Lung microvascular endothelial cell (primary cell): Measurements from ENCODE around the gene TBC1D10A. TPM values are rescaled to one million over a fixed set of nuclear protein-coding genes. Genes with fewer than 3 reads are reported as not detected.
A peak's percentile ranks its signal among the peaks of the same experiment; 100 is the strongest.

Experiments
- DNase-seq, 2 donors: peaks; one replicate each; pipeline versions ENCODE4 v3.0.0 to v3.0.0-alpha.2; 2010; ENCODE audit warnings: low read depth in 2 of 2
- total RNA-seq: library from RNA; depleted of rRNA; stranded (reverse); fragments of >200 nt; gene quantifications from 2 replicates; pipeline ENCODE4 v1.2.1, GENCODE V29; 2014

Gene TBC1D10A
- total RNA-seq, 1 donor from 2014 or later = 8.9 TPM

DNA sequence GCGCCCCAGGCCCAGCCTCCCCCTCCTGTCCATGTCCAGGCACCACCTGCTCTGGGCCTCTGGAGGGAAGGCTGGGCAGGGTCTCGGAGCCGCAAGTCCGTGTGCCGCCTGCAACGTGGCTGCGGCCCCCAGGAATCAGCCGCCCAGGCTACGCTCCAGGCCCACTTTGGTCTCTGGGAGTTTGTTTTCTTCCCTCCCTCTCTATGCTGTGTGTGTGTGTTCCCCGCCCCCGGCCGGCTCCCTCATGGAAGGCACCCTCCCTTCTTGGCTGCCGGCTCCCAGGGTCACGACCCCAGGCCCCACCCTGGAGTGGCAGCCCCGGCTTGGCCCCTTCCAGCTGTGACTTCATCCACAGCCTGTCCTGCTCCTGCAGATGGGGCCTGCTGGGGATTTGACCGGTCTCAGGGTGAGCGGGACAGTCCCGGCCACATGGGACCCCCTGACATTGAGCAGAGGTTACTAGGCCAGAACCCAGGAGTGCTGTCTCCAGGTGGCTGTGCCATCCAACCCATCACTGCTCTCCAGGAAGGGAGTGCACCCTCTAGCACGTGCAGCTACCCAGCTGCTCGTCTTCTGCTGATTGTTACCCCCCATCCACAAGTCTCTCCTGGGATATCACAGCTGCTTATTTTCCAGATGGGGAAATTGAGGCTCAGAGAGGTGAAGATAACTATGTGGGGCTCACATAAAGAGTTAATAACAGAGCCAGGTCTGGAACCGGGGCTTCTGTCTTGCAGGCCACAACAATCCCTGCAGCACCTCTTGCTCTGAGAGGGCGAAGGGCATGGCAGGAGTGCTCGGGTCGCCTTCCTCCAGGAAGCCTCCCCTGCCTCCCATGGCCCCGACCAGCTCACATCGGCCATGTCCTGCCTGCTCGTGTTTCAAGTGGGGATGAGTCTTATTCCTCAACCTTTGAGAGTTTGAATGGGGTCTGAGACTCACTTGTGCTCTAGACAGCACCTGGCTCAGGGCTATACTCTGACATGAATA is 77.4 kb downstream of the TBC1D10A start:
- no peak for DNase-seq

- no peak for DNase-seq
These were observed 78.3 kb downstream of the TBC1D10A start for GRCh38 chr22:30248484-30248883.

- DNase-seq = no peak
These were observed 78.8 kb downstream of the TBC1D10A start for GRCh38 chr22:30247974-30248373.

GRCh38 chr22:30247561-30247960 is 79.2 kb downstream of the TBC1D10A start:
- DNase-seq = no peak

GRCh38 chr22:30246814-30247376 is 79.8 kb downstream of the TBC1D10A start:
- peak; percentile 40 to 46 for DNase-seq

DNA sequence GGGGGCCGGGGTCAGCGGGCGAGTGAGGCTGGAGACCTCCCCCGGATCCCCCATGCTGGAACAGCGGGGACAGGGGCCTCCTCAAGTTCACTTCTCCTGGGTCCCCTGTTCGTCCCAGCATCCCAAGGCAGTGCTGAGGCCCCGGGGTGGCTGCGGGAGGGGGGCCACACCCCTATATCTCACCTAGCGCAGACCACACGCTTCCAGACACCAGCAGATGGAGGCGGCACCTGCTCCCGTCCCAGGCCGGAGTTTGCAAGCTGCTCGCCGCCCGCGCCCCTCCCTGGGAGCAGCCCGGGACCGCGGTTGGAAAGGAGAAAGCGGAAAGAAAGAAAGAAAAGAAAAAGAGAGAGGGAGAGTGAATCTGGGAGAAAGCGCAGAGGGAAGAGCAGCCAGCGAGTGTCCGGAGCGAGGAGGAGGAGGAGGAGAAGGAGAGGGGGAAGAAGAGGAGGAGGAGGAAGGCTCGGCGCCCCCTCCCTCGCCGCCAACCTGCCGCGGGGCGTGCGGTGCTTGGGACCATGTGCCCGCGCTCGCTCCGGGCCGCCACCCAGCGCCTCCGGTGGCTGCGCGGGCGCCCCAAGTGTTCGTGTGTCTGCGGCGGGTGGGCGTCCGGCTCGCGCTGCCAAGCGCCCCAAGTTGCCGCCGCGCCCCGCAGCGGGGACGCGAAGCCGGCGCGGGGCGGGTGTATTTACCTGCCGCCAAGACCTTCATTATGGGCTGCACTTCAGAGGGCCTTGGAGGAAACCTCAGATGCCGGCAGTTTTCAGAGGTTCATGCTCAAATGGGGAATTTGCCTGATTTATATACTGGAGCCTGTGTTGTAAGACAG is 80.5 kb downstream of the TBC1D10A start, which contains the start of gene LIF:
TSS of gene LIF (minus strand) at position 775 of the 829 bp plus-strand sequence. CDS start at position 711, 64 bp downstream.
- peak in 1 of 2 donors; percentile 22 for DNase-seq

DNA sequence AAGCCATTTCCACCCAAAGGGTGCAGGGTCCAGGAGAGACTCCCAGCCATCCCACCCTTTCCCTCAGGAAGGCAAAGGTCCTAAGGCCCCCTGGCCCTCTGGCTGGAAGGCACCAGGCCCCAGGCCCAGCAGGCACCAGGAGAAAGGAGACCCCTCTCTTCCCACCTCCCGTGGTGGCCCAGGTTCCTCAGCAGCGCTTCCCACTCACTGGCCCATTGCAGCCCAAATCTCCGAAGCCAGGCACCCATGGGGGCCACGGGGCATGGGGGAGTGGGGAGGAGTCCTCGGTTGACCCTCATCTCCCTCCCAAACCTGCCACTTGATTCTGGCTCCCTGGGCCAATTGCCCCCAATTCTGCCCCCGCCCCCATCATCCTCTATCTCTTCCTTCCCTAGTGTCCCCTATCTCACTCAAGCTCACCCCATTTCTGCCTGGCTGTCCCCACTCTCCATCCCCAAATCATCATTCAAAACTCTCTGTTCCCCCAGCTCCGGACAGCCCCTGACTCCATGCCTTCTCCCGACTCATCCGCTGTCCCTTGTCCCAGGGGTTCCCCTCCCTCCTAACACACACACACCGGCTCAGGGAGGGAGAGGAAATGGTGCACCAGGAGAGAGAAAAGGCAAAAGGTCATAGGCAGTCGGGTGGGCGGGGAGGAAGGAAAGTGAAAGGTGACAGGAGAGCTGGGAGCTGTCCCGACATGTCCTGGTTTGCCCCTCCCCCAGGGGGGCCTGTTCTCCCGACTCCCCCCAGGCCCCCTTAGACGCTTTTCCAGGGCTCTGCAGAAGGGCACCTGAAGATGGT is 81.4 kb downstream of the TBC1D10A start:
- DNase-seq = no peak

- no peak for DNase-seq
These were observed 82.1 kb downstream of the TBC1D10A start for GRCh38 chr22:30244641-30245040.

- no peak for DNase-seq
These were observed 82.7 kb downstream of the TBC1D10A start for GRCh38 chr22:30244066-30244465.

DNA sequence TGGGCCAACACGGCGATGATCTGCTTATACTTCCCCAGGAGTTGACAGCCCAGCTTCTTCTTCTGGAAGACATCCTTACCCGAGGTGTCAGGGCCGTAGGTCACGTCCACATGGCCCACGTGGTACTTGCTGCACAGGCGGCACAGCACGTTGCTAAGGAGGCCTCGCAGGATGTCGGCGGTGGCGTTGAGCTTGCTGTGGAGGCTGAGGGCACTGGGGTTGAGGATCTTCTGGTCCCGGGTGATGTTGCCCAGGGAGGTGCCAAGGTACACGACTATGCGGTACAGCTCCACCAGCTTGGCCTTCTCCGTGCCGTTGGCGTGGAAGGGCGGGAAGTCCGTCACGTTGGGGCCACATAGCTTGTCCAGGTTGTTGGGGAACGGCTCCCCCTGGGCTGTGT is 83.1 kb downstream of the TBC1D10A start:
- DNase-seq = no peak

Other genes starting within 250 kb of the TBC1D10A start
- gene HORMAD2, start 246.5 kb downstream of the TBC1D10A start, total RNA-seq = not detected in 2 replicates
- gene LIF, start 80.2 kb downstream of the TBC1D10A start, total RNA-seq = 0.20 and 0.22 TPM in 2 replicates
- gene OSM, start 60.1 kb downstream of the TBC1D10A start, total RNA-seq = not detected in 2 replicates
- 5.0 and 6.5 TPM in 2 replicates for gene CASTOR1, start 37.4 kb downstream of the TBC1D10A start, total RNA-seq
- 14.6 and 15.5 TPM in 2 replicates for gene SF3A1, start 30.0 kb upstream of the TBC1D10A start, total RNA-seq
- gene CCDC157, start 30.1 kb upstream of the TBC1D10A start, total RNA-seq = 1.1 and 1.4 TPM in 2 replicates
- 12.0 and 23.8 TPM in 2 replicates for gene RNF215, start 60.5 kb upstream of the TBC1D10A start, total RNA-seq
- 7.8 and 8.1 TPM in 2 replicates for gene SEC14L2, start 70.1 kb upstream of the TBC1D10A start, total RNA-seq
- gene MTFP1, start 98.8 kb upstream of the TBC1D10A start, total RNA-seq = 17.7 and 24.0 TPM in 2 replicates
- gene SEC14L3, start 145.1 kb upstream of the TBC1D10A start, total RNA-seq = not detected in 2 replicates
- gene SEC14L4, start 178.8 kb upstream of the TBC1D10A start, total RNA-seq = not detected in 2 replicates
- gene SEC14L6, start 219.8 kb upstream of the TBC1D10A start, total RNA-seq = not detected in 2 replicates
- under 0.01 TPM in 1 of 2 replicates, not detected in the other for gene GAL3ST1, start 247.7 kb upstream of the TBC1D10A start, total RNA-seq